Stimulated activated CD4-positive, alpha-beta T cell treated with anti-CD3 and anti-CD28 coated beads, TNF-alpha, amount 100 ng/mL, for 24 hours (primary cell): ENCODE measurements around the gene ECEL1.

Experiments
- DNase-seq, 3 experiments: peaks; one replicate each; pipeline ENCODE4 v3.0.0-alpha.2; 2020; ENCODE audit warnings: low read depth in 3 of 3

Gene ECEL1

DNA sequence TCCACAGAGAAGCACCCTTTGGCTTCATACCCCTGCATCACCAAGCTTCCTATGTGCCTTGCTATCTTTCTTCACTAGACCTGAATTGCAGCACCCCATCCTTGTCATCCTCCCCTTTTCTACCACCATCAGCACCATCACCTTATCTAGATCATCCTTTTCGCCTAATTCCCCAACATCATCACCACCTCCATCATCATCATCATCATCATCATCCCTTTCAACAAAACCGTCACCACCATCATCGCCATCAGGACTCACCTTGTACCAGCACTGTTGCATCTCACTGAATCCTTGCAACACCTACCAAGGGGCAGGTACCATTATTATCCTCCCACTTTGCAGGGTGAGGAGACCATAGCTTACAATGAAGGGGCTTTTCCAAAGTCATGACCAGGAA is 10.8 kb upstream of the ECEL1 start:
- DNase-seq: no peak

DNA sequence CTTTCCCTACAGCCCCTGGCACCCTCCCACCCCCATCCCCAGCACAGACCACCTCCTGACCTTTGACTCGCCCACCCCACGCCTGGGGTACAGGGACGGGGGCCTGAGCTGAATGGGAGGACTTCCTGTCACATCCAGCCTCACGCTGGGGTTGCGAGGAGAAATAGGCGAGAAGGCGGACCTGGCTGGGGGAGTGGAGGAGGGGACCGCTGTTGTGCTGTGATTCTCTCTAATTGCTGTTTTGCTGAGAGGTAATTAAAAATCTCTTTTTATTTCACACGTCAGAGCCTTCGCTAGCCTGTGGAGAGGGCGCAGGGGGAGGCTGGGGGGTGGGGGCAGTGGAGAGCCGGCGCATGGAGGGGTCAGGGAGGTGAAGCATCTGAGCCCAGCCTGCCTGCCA is 9.7 kb upstream of the ECEL1 start:
- no peak for DNase-seq

DNA sequence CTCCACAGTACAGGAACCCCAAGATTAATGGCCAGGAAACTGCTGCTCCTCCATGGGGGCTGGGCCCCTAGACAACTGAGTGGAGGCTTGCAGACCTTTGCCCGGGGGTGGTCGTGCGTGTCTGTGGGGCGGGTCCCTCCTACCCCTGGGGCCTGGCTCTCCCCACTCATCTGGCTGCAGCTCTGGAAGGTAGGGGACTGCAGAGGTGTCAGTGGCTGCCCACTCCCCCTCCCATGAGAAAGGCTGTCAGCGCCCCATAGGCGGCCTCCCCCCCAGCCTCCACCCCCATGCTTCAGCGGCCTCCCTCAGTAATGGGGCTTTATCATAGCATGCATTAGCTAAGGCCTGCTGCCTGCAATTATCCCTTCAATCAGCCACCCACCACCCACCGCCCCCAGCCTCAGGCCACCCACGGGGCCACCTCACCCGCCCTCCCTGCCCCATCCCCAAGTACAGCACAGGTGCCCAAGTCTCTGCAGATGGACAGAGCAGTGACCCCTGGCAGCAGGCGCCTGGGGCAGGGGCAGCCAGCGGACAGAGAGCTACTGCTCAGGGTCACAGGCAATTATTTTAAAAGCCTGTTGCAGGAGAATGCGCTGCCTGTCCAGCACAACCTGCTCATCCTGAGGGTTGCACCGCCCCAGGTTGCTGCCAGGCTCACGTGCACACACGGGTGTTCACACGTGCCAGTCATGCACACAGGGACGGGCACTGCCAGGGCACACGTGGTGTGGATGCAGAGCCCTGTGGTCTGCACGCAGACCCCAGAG is 9.1 kb upstream of the ECEL1 start:
- no peak for DNase-seq

DNA sequence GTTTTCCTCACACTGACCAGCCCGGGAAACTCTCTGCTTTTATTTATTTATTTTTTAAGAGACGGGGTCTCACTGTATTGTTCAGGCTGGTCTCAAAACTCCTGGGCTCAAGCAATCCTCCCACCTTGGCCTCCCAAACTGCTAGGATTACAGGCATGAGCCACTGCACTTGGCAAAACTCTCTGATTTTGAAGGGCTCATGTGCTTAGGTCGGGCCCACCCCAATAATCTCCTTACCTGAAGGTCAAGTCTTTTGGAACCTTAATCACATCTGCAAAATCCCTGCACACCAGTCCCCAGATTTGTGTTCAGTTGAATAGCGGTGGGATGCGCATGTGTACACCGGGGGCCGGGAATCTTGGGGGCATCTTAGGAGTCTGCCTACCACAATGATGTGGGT is 7.7 kb upstream of the ECEL1 start:
- no peak for DNase-seq

DNA sequence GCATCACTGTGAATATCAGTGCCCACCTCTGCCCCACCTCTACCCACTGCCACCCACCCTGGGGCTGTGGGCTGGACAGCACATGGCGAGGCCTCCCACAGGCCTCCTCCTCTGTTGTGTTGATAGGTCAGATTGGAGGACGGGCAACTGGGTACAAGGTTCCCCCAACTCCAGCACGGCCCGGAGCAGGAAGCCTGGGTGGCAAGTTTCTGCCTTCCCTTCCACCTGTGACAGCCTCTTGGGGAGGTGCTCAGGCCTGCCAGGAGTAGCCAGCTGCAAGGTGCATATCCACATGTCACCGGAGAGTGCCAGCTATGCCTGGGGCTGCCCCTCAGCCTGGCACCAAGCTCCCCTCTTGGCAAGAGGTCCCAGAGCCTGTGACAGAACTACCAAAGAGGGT is 6.9 kb upstream of the ECEL1 start:
- no peak for DNase-seq

DNA sequence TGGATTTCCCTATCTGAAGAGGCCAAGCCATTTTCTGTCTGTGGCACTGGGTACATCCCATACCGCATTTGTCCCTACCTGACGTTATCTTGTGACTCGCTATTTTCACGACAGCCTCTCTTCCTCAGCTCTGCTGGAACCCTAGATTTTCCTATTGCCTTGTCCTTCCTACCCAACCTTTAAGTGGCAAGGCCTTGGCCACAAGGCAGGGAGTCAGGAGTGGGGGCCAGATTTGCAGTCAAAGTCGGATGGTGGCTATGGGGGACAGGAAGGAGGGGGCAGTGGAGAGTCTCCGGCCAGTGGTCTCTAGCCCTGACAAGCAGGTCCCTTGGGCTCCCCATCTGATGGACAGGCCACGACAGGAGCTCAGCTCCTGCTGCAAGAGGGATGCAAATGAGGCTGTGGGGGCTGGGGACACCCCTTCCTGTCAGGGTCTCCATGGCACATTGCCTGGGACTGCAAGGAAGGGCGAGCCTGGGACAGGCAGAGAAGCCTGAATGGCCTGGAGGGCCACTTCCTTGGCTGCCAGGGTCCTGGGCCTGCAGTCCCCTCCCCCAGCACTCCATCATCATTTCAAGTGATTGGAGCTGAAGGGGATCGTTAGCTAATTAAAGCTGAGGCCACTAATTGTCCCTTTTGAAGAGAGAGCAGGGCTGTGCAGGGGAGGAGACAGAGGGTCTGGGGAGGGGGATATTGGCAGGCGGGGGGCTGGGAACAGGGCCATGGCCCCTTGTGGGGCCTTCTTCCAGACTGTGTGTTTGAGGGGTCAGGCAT is 6.3 kb upstream of the ECEL1 start:
- DNase-seq: no peak

DNA sequence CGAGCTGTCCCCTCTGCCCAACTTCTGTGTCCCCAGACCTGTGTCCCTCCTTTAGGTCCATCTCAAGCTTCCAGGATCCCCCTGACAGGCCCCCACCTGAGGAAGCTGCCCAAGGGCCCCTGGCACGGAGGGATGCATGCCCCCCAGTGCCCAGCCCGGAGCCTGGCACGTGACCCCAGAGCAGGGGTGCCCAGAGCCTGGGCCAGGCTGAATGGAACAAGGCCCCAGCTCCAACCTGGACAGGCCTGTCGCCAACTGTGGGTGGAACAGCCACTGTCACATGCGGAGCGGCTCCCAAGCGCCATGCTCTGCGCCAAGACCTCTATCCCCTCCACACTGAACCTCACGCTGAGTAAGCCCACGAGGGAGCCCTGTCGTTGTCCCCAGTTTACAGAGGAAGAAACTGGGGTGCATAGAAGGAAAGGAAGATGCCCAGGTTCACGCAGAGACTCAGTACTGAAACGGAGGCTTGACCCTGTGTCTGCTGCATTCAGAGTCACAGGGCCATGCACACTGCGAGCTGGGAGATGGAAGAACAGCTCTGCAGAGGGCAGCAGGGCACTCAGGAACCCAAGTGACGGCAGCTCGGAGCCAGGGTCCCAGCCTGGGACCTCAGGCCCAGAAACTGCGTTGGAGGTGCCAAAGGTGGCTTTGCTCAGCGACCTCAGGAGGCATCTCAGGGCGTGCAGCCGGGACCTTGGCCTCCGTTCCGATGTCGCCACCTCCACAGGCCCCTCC is 5.5 kb upstream of the ECEL1 start:
- DNase-seq: no peak

DNA sequence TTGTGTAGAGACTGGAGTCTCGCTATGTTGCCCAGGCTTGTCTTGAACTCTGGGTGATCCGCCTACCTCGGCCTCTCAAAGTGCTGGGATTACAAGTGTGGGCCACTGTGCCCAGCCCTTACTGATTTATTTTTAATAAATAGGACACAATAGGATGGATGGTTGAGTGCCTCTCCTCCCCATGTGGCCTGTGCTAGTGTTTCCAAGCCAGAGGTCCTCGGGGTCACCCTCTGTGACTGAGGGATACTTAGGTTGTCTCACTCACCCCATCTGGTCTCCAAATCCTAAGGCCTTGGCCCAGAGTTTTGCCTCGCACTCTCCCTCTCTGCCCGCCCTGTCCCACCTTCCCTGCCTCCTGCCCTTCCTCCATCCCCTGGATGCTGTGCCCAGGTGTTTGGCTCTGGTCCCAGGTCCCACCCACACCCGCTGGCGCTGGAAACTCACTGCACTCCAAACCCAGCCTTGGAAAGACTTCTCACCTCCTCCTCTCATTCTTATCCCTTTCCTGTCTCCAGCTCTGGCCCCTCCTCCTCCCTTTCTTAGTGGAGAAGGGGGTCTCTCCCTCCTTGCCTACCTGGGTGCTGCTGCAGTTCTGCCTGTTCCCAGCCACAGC is 4.7 kb upstream of the ECEL1 start:
- DNase-seq: no peak

DNA sequence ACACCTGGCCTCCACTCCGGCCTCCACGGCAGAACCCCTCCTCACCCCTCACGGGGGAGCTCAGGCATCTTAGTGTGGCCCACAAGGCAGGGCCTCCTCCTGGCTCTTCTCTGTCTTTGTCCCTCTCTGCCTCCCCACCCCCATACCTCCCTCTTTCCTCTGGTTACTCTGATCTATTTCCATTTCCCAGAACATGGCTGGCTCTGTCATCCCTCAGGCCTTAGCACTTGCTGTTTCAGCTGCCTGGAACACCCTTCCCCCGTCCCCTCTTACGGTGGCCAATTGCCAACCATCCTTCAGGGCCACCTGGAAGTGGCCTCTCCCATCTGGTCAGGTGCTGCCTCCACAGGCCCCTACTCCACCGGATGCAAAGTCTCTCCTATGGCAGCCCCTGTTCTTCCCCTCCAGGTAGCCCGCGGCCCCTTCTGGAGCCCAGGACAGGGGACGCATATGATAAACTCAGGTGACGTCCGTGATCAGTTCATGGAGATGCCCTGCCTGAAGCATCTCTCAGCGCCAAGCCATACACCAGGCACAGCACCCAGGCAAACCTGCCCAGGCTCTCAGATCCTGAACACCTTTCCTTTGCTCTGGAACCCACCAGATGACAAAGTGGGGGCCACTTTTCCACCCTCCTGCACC is 3.6 kb upstream of the ECEL1 start:
- DNase-seq: no peak

DNA sequence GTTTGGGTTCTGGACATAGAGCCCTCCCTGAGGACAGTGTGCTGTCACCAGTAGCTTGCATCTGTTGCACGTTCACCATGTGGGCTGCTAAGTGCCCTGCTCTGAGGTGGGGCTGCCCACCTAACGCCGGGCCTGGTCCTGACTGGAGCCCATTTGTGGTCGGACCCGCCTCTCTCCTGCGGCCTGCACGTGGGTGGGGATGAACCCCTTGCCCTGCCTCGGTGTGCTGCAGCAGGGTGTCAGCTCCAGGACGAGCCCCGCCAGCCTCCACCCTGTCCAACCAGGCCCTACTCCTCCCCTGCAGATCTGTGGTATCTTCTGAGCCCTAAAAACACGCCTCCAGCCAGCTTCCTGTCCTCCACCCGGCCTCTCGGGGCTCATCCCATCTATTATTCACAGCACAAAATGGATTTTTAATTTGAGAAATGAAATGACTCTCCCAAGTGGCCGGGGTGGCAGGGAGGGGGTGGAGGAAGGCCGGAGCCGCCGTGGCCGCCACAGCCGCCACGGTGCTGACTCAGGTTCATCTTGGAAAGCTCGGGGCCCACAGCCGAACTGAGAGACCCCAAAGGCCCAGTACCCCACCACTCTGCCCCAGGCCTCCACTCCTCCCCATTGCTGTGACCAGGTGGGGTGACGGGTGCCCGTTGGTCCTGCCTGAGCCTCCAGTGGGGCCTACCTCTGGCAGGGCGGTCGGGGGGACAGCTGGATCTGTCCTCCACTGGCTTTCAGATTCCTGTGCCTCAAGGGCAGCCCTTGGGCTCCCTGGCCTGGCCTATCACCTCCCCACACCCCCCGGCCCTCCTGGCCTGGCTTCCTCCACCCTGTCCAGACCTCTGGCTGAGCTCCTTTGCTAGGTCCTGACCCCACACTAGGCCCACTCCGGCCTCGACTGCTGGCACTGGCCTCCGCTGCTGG is 2.8 kb upstream of the ECEL1 start:
- DNase-seq: no peak

DNA sequence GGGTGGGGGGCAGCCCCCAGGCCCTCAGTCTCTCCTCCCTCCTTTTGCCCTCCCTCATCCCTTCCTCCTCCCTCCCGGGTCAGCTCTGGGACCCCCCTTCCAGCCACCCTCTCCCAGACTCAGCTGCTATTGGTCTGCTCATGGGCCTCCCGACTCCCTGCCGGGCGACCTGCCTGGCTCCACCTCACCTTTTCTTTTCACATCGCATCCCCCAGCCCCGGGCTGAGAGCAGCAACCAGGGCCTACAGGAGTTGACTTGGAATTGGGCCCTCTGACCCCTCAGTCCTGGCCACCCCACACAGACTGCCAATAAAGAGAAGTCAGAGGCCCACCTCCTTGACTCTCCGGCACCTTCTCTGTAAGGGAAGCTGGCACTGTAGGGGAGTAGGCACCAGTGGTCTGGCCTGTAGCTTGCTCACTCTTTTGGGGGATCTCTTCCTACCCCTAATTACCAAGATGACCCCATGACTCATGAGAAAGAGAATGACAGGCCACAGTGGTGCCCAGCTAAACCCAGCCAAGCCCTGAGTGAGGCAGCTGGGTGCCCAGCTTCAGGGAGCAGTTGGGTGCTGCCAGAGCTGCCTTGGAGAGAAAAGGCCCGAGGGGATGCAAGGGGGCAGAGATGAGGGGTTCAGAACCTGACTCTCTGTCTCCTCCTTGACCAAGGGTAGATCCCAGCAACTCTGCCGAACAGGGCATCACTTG is 2.0 kb upstream of the ECEL1 start:
- no peak for DNase-seq

DNA sequence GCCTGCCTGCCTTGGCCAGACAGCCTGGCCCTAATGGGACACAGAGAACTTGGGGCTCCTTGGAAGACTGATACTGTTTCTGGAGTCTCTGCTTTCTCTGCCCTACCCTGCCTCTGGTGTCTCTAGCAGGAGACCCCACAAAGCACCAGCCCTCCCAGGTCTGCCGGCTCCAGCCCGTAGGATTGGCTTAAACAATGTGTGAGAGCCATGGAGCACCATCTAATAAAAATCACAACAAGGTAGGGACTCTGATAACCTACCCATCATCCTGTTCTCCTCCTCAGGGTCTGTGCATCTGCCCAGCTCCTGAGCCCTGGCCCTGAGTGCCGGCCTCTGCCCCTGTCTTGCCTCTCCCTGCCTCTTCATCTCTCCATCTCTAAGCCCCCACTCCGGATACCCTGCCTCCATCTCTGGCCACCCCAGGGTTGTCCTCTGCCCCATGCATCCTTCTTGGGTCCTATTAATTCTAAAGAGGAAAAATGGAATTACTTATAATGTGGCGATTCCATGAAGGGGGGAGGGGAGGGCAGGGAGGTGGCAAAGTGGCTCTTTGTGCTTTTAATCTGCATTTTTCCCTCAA is 1.2 kb upstream of the ECEL1 start:
- DNase-seq: no peak

DNA sequence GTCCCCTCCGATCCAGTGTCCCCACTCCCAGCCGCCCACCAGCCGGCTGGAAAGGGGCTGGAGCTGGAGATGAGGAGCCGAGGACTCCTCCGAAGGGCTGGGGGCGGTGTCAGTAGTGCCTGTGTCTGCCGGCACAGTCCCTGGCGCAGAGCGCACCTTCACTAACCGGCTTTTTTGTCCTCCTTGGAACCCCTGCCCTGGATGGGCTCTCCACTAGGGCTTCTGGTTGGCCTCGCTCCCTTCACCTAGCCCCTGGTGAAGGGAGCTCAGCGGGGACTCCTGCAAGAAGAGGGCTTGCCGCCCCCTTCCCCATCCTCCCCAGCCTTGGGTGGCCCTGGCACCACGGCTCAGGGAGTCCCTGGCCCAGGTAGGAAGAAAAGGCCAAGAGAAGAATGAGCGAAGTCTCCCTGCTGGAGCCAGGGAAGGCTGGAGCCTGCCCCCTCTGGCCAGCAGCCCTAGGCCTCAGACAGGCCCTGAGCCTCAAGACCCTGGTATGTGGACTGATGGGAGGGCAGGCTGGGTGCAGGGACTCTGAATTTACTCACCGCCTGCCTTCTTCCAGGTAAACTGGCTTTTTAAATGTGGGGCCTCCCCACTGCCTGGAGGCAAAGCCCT is 570 bp upstream of the ECEL1 start:
- no peak for DNase-seq

DNA sequence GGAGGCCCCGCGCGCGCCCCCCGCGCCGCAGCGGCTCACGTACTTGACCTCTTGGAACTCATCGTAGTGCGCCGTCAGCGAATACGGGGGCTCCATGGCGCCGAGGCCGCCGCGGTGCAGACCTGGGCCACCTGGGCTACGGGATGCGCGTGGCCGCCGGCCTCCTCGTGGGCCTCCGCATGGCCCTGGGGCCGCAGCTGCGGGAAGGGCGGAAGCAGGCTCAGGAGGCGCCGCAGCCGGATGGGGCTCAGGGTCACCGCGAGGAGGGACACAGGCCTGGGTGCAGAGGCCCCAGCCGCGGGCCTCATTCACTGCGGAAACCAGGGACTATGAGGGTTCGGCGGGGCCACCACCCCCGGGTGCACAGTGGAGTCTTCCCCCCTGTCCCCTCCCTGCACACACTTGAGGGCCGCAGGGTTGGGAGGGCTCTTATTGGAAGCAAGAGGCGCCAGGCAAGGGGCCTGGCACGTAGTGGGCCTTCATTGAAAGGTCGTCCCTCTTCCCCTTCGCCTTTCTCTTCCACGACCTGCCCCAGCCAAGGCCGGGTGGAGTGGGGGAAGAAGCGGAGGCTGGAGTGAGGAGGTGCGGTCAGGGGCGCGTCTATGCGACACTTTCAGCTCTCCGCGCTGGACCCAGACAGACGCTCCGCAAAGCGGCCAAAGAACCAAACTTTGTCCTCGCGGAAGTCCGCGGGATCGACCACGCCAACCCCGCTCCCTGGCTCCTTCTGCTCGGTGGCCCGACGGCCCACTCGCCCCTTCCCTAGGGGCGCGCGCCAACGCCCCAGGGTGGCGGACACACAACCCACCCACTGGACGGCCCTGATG is 863 bp downstream of the ECEL1 start:
- no peak for DNase-seq

DNA sequence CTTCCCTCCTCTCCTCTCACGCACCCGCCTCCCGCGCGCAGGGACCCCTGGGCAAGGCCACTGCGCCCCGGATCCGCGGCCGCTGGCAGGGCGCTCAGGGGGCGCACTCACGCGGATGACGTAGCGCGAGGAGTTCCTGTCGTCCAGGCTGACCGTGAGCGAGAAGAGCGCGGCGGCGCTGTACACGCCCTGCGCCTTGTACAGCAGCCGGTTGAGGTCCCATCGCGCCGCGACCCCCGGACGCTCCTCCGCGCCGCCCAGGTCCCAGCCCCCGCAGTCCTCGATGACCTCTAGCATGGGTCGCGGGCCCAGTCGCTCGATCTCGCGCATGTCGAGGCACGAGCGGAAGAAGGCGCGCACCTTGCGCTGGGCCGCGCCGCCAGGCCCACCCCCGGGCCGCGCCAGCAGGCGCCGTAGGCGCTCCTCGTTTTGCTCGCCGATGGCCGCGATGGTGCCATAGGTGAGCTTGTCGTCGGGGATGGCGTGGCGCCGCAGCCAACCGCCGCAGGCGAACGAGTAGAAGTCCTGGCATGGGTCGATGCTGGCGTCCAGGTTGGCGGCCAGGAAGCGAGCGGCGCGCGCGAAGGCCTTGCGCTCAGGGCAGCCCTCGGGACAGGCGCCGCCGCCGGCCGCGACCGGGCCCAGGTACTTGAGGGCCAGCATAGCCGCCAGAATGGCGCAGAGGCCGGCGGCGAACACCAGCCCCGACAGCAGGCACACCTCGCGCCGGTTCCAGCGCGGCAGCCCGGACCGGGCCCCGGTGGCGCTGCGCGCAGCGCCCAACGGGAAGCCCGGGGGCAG is 1.7 kb downstream of the ECEL1 start:
- no peak for DNase-seq

DNA sequence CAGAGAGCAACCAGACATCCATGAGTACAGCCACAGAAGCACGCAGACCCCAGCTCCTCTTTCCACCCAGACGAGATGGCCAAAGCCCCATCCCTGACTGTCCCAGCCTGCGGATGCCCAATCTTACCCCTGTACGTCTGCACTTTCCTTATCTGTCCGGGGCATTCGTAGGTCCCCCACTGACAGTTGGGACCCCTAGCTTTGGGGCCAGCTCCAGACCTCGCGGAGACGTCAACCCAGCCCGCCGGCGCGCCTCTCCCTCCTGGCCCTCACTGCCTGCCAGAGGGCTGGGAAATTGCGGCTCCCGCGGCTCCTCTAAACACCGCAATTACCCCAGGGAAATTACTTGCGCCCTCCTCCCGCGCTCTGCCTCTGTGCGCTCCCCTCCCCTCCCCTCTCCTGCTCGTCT is 2.3 kb downstream of the ECEL1 start:
- DNase-seq: no peak

DNA sequence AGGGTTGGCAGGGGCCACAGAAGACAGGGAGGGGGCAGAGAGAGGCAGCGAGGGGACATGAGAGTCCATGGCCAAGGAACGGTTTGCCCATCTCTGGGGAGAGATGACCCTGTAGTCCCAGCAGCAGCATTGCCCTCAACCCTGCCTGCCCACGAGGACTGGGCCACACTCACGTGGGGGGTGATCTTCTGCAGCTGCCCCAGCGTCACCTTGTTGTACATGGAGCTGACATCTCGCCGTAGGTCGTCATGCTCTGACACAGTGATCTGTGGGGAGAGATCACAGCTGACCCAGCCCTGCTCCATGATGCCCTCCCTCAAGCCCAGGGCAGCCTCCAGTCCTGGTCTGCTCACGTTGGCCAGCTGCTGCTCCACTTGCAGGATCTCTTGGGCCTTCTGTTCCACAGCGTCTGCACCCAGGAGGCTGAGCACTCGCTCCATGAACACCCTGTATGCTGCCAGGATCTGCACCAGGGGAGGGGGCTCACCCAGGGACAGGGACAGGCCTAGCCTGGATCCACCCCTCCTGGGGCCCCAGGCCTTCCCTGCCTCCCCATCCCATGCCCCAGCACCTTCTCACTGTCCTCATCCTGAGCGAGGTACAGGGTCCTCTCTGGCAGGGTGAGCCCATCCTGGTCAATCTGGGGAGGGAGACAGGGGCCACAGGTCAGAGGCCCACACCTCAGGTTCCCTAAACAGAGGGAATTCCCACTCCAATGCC is 2.8 kb downstream of the ECEL1 start:
- DNase-seq: no peak
